ENCODE measurements around the gene LRRC32. TPM values are rescaled to one million over a fixed set of nuclear protein-coding genes. Genes with fewer than 3 reads are reported as not detected.

LRRC32 gene
- total and polyA plus RNA-seq, 2 of the 4 experiments (the other 2 are of a cell fraction) = 5.2 to 13.7 TPM

DNA sequence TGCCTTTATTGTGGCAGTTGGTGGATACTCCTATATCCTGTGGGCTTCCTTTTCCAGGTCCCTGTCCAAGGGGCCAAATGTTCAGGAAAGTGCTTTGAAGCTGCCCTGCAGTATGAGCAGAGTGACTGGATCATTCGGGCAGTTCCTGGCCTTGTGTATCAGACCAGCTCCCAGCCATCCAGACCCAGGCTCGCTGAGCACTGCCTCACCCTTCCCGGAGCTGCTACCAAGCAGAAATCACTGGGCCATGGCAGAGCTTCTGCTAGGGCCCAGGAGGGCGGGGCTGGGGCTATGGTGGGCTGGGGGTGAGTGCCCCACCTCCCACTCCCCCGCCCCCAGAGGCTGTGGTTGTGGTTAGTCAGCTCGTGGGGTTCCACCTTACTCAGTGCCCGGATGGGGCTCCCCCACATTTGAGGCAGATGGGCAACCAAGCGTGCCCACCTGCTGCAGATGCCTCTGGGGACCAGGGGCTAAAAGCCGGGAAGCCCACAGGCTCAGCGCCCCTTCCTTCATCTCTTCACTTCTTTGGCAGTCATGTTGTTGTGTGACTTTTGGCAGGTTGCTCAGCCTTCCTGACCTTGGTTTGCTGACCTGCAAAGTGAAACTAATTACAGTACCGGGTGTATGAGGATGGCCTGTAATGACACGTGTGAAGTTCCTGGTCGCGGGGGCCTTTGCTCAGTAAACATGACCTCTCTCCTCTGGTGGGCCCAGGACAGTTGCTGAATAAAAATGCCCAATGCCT is 2.1 kb upstream of the LRRC32 start (continued):
- TF ChIP-seq POLR2A (IDR thresholded peaks at IDR 0.05; ENCODE audit: low read depth, low read length) = no peak

GRCh38 chr11:76671626-76672309 is 1.2 kb upstream of the LRRC32 start:
- ATAC-seq (ENCODE audit: low read depth) = no peak
- H2BK20ac ChIP-seq (ENCODE audit: low read depth, low read length) = no peak overlapping the region
- no peak overlapping the region for H3K4ac ChIP-seq (ENCODE audit: low read depth, low read length)
- DNase-seq = no peak
- POLR2A ChIA-PET (ENCODE audit: unreplicated experiment) = no interaction called here
- no peak overlapping the region for H2BK5ac ChIP-seq (ENCODE audit: low read depth, low read length, poor library complexity, severe bottlenecking)
- no peak overlapping the region for H3K4me2 ChIP-seq (ENCODE audit: low read depth, low read length)
- no peak overlapping the region for H3K4me3 ChIP-seq (ENCODE audit: insufficient read depth, low read depth, low read length)
- no CpG with 5 or more reads among the region's 5 CpGs for WGBS, 2 experiments (ENCODE audit: extremely low coverage in 2 of 2, insufficient read length in 1 of 2)
- H4K20me1 ChIP-seq (ENCODE audit: insufficient read depth, low read length) = no peaks in the 10 kb centered on the region
- H3K27ac ChIP-seq (ENCODE audit: insufficient read depth, low read length) = no peak overlapping the region
- H3K9ac ChIP-seq (ENCODE audit: low read depth, low read length) = no peak overlapping the region
- H2BK15ac ChIP-seq (ENCODE audit: low read depth, low read length) = no peak overlapping the region
- H4K91ac ChIP-seq (ENCODE audit: insufficient read depth, low read depth, low read length) = no peak overlapping the region
- BruUV-seq (replicated peaks) = no TSS peak
- H3K27me3 ChIP-seq (ENCODE audit: control insufficient read depth, insufficient read depth, low read length) = 0 out of 2 replicates have a peak, but pooled peaks cover 3% of the 10 kb centered on the region
- H3K36me3 ChIP-seq (ENCODE audit: control insufficient read depth, insufficient read depth, low read length) = no peaks in the 10 kb centered on the region
- CTCF ChIA-PET = interaction anchor here (1.0 kb wide), 1 partner anchor 73 kb away, joined by 3 read pairs; no protein-coding TSS in a partner anchor
- no peak overlapping the region for H2AFZ ChIP-seq (replicated peaks; ENCODE audit: low read length, poor library complexity)
- no peak overlapping the region for H4K5ac ChIP-seq (ENCODE audit: low read depth, low read length)
- H2AK5ac ChIP-seq (ENCODE audit: low read depth, low read length) = no peak overlapping the region; the same call in 1 of the 2 replicates
- no peak overlapping the region for H3K56ac ChIP-seq (ENCODE audit: extremely low read depth, insufficient read depth, low read length)
- no peak overlapping the region for H2AK9ac ChIP-seq (replicated peaks; ENCODE audit: low read depth, low read length, poor library complexity)
- intact Hi-C loops (cut with micrococcal nuclease) (loop anchor here (10.0 kb wide), 1 partner anchor 287 kb away; the partner anchor contains the start of genes GVQW3 and THAP12), dilution Hi-C loops (cut with HindIII; ENCODE audit: low sequenced_read_pairs, unreplicated experiment) (no loop called here), in situ Hi-C loops (cut with MboI; ENCODE audit: low sequenced_read_pairs) (no loop called here)
- no peak overlapping the region for H3K18ac ChIP-seq (ENCODE audit: low read depth, low read length)
- H3K23ac ChIP-seq (ENCODE audit: low read depth, low read length) = no peak overlapping the region
- no peak overlapping the region for H3K14ac ChIP-seq (replicated peaks; ENCODE audit: low read depth, low read length)
- H2BK120ac ChIP-seq (ENCODE audit: low read depth, low read length) = no peak overlapping the region
- H3K9me3 ChIP-seq (ENCODE audit: control insufficient read depth, insufficient read depth, low read length) = no peaks in the 10 kb centered on the region
- H3K79me1 ChIP-seq (ENCODE audit: low read depth in 1 of 2, low read length in 2 of 2) = no peaks in the 10 kb centered on the region
- H3K9me1 ChIP-seq (ENCODE audit: insufficient read depth, low read length) = no peaks in the 10 kb centered on the region
- peaks cover 11% of the 10 kb centered on the region for H3K4me1 ChIP-seq (ENCODE audit: control insufficient read depth, insufficient read depth, low read length)
- no peak overlapping the region for H4K8ac ChIP-seq (ENCODE audit: low read depth in 2 of 2, low read length in 2 of 2)
- TF ChIP-seq ELK1 (IDR thresholded peaks at IDR 0.05; ENCODE audit: borderline replicate concordance, low read depth, low read length) = no peak
- TF ChIP-seq CEBPB (IDR thresholded peaks at IDR 0.05; ENCODE audit: low read depth, low read length) = no peak
- no peak for TF ChIP-seq RCOR1 (IDR thresholded peaks at IDR 0.05; ENCODE audit: insufficient replicate concordance, low read length)
- TF ChIP-seq SMC3 (IDR thresholded peaks at IDR 0.05; ENCODE audit: low read depth, low read length) = no peak
- no peak for TF ChIP-seq CHD1 (IDR thresholded peaks at IDR 0.05; ENCODE audit: low read depth, low read length)
- no peak for TF ChIP-seq RFX5 (IDR thresholded peaks at IDR 0.05; ENCODE audit: low read depth, low read length)
- TF ChIP-seq USF2 (IDR thresholded peaks at IDR 0.05; ENCODE audit: low read depth, low read length) = no peak
- no peak for TF ChIP-seq NFE2L2 (IDR thresholded peaks at IDR 0.05; ENCODE audit: low read depth, low read length)
- no peak for TF ChIP-seq MXI1 (IDR thresholded peaks at IDR 0.05; ENCODE audit: borderline replicate concordance, low read depth, low read length)
- TF ChIP-seq FOS (IDR thresholded peaks at IDR 0.05; ENCODE audit: low read depth, low read length) = no peak
- no peak for TF ChIP-seq RAD21 (IDR thresholded peaks at IDR 0.05; ENCODE audit: low read length)

Measured in IMR-90 (cell line).